ENCODE measurements around the gene UMAD1. TPM values are rescaled to one million over a fixed set of nuclear protein-coding genes. Genes with fewer than 3 reads are reported as not detected.

UMAD1 gene
- total and polyA plus RNA-seq, 2 donors (not counting 3 experiments of a cell fraction or from before 2014, with no cell fraction given) = 5.6 to 6.6 TPM

DNA sequence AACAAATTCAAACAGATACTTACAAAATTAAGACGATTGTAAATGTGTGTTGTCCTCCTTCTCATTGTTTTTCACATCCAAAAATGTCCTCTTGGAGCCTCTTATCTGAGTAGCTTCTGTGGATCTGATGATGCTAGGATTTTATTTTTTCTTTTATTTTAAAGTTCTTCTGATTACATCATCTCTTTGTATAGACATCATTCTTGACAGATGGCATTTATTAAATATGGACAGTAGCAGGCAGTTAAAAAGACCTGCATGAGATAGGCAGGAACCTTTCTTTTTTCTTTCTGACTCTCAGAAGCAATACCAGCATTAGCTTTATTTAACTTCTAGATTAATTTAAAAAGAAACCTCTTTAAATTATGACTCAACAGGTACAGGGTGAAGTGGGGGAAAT lies 77.9 kb downstream of the UMAD1 start, which contains the start of gene RPA3:
Gene RPA3 (minus strand): TSS at position 116 of the 400 bp plus-strand sequence. CDS start 78,189 bp downstream, outside the sequence.
- Histone ChIP-seq H3K9ac (replicated peaks; ENCODE audit: extremely low read depth, insufficient read depth, low read length) (no peak within 1 kb of the TSS), H3K4me1 (ENCODE audit: control insufficient read depth, extremely low read depth, insufficient read depth, low read length) (no peaks in the 10 kb centered on the region), H3K27ac (ENCODE audit: insufficient read depth, low read depth, low read length) (no peak within 1 kb of the TSS), H3K79me2 (ENCODE audit: control insufficient read depth, insufficient read depth, low read length) (no peaks in the 10 kb centered on the region), H3K27me3 (ENCODE audit: control insufficient read depth in 2 of 2, insufficient read depth in 2 of 2, low read length in 2 of 2) (no peaks in the 10 kb centered on the region), H3K4me3 (replicated peaks in 1 of 3; ENCODE audit: insufficient read depth in 1 of 3, low read depth in 1 of 3, low read length in 3 of 3) (no peak within 1 kb of the TSS), H3K9me3 (replicated peaks; ENCODE audit: control insufficient read depth, insufficient read depth, low read length) (no peaks in the 10 kb centered on the region), H3K36me3 (ENCODE audit: control insufficient read depth in 2 of 2, extremely low read depth in 1 of 2, insufficient read depth in 2 of 2, low read length in 2 of 2) (no peaks in the 10 kb centered on the region), H3K9me1 (replicated peaks; ENCODE audit: control insufficient read depth, extremely low read depth, insufficient read depth, low read length) (no peaks in the 10 kb centered on the region), H2AFZ (ENCODE audit: low read depth, low read length) (no peak within 1 kb of the TSS), H4K20me1 (replicated peaks; ENCODE audit: control insufficient read depth, extremely low read depth, insufficient read depth, low read length) (no peaks in the 10 kb centered on the region), H3K4me2 (ENCODE audit: insufficient read depth, low read length) (no peak within 1 kb of the TSS)
- POLR2A ChIA-PET = no interaction called here
- no peak for FAIRE-seq
- BruUV-seq (replicated peaks) = no TSS peak
- TF ChIP-seq MYC (IDR thresholded peaks at IDR 0.05; ENCODE audit: low read depth, low read length) = no peak
- TF ChIP-seq GATA2 (IDR thresholded peaks at IDR 0.05; ENCODE audit: insufficient read depth, insufficient read length, low read depth, low read length) = no peak
- TF ChIP-seq JUN (IDR thresholded peaks at IDR 0.05; ENCODE audit: borderline replicate concordance, insufficient read depth, insufficient read length, low read depth) = no peak
- TF ChIP-seq POLR2AphosphoS5 (IDR thresholded peaks at IDR 0.05; ENCODE audit: insufficient read depth, low read depth, low read length) = no peak
- TF ChIP-seq POLR2A (IDR thresholded peaks at IDR 0.05; ENCODE audit: low read depth, low read length) = no peak
- no peak for TF ChIP-seq FOS (IDR thresholded peaks at IDR 0.05; ENCODE audit: borderline replicate concordance, insufficient read depth, low read length)
- no peak for TF ChIP-seq EZH2 (IDR thresholded peaks at IDR 0.05; ENCODE audit: borderline replicate concordance, low read depth, low read length, severe bottlenecking)
- TF ChIP-seq MAX (IDR thresholded peaks at IDR 0.05; ENCODE audit: insufficient read depth, insufficient read length) = no peak
- no peak for TF ChIP-seq CTCF (IDR thresholded peaks at IDR 0.05; ENCODE audit: extremely low read depth in 1 of 2, insufficient read depth in 1 of 2, low read depth in 1 of 2, low read length in 2 of 2)
- intact Hi-C loops (cut with micrococcal nuclease) (no loop called here), dilution Hi-C loops (cut with MboI; ENCODE audit: extremely low pct_ligation_motif_present, low sequenced_read_pairs) (no loop called here)
- no peak for DNase-seq (ENCODE audit: low read depth, low spot score)
- CTCF ChIA-PET = interaction anchor here (2.4 kb wide), 2 partner anchors 24 to 37 kb away, joined by 7 to 20 read pairs; no protein-coding TSS in a partner anchor
